Endothelial cell (in vitro differentiated cells): ENCODE measurements around the gene ADAMTSL4. TPM values are rescaled to one million over a fixed set of nuclear protein-coding genes. Genes with fewer than 3 reads are reported as not detected.
"Not testable (repeated sequence)": the region's sequence is repeated elsewhere in the genome, so short reads cannot be mapped to it uniquely, and the experiment has no call there.

ENCODE experiments used
- DNase-seq: peaks from one replicate; pipeline ENCODE4 v3.0.0; 2021; ENCODE audit warnings: low spot score
- H3K27ac Mint-ChIP-seq: one replicate; pipeline ENCODE4 v1.8.0; 2021; ENCODE audit warnings: mixed read lengths, inconsistent platforms; ENCODE audit not compliant: unreplicated experiment
- H3K27me3 Mint-ChIP-seq: one replicate; pipeline ENCODE4 v1.8.0; 2021; ENCODE audit warnings: mild to moderate bottlenecking, moderate library complexity, mixed read lengths, inconsistent platforms; ENCODE audit not compliant: unreplicated experiment
- H3K36me3 Mint-ChIP-seq: one replicate; pipeline ENCODE4 v1.8.0; 2021; ENCODE audit warnings: mild to moderate bottlenecking, low read depth, mixed read lengths, inconsistent platforms; ENCODE audit not compliant: unreplicated experiment
- H3K4me1 Mint-ChIP-seq: one replicate; pipeline ENCODE4 v1.8.0; 2021; ENCODE audit warnings: mild to moderate bottlenecking, mixed read lengths, inconsistent platforms; ENCODE audit not compliant: unreplicated experiment
- H3K4me3 Mint-ChIP-seq: one replicate; pipeline ENCODE4 v1.8.0; 2021; ENCODE audit warnings: mild to moderate bottlenecking, mixed read lengths, inconsistent platforms; ENCODE audit not compliant: unreplicated experiment
- H3K9me3 Mint-ChIP-seq: one replicate; pipeline ENCODE4 v1.8.0; 2021; ENCODE audit warnings: mixed read lengths, inconsistent platforms; ENCODE audit not compliant: unreplicated experiment
- CTCF ChIP-seq: fragments of 200-600 bp; sonication (generic); IDR thresholded peaks from one replicate; pipeline ENCODE4 v1.5.0; 2021; ENCODE audit warnings: antibody characterized with exemption; ENCODE audit not compliant: unreplicated experiment
- total RNA-seq: library from RNA; stranded (reverse); fragmentation: NEBNext Ultra II Directional; extraction: Animal tissue kit (Norgen Biotek cat#: 25700); gene quantifications from one replicate; pipeline ENCODE4 v1.2.1, GENCODE V29; 2021; ENCODE audit not compliant: unreplicated experiment

ADAMTSL4 gene
- total RNA-seq, 1 donor from 2014 or later, result 0.36 TPM

GRCh38 chr1:150564051-150564991, 15.1 kb downstream of the ADAMTSL4 start:
- no peak for TF ChIP-seq CTCF
- no peak for DNase-seq
- peaks cover 4% of the 10 kb centered on the region for H3K36me3 Mint-ChIP-seq
- peak overlapping the region; percentile 49 for H3K4me3 Mint-ChIP-seq
- H3K9me3 Mint-ChIP-seq, result no peaks in the 10 kb centered on the region
- H3K4me1 Mint-ChIP-seq, result peaks cover 66% of the 10 kb centered on the region
- peak overlapping the region; percentile 77 for H3K27ac Mint-ChIP-seq
- peaks cover 14% of the 10 kb centered on the region for H3K27me3 Mint-ChIP-seq

- Mint-ChIP-seq H3K27me3 (peaks cover 20% of the 10 kb centered on the region), H3K4me3 (peak overlapping the region; percentile 59), H3K4me1 (peaks cover 67% of the 10 kb centered on the region), H3K36me3 (peaks cover 12% of the 10 kb centered on the region), H3K27ac (peak overlapping the region; percentile 77)
- DNase-seq, H3K9me3 Mint-ChIP-seq: not testable (repeated sequence)
Measured at GRCh38 chr1:150565240-150565991, 16.2 kb downstream of the ADAMTSL4 start.

DNA sequence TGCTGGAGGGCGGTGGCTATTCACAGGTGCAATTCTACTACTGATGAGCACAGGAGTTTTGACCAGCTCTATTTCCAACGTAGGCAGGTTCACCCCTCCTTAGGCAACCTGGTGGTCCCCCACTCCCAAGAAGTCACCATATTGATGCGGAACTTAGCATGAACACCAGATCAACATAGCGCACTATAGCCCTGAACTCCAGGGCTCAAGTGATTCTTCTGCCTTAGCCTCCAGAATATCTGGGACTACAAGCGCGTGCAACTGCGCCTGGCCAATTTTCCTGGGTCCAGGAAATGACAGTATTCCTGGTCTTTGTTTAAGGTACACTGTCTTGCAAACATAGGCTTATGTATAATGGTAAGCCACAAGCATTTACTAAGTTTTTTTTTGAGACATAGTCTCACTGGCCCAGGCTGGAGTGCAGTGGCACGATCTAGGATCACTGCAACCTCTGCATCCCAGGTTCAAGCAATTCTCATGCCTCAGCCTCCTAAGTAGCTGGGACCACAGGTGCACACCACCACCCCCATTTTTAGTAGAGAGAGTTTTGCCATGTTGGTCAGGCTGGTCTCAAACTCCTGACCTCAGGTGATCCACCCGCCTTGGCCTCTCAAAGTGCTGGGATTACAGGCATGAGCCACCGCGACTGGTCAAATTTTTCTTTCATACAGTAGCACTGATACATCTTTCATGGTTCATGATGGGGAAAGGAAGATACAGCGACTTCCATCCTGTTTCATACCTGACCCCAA, 17.6 kb downstream of the ADAMTSL4 start:
- TF ChIP-seq CTCF, result no peak
- Mint-ChIP-seq H3K27ac (peak overlapping the region; percentile 98), H3K9me3 (no peaks in the 10 kb centered on the region), H3K36me3 (peaks cover 12% of the 10 kb centered on the region), H3K4me1 (peaks cover 60% of the 10 kb centered on the region), H3K27me3 (peaks cover 19% of the 10 kb centered on the region), H3K4me3 (peak overlapping the region; percentile 65)
- no peak for DNase-seq

DNA sequence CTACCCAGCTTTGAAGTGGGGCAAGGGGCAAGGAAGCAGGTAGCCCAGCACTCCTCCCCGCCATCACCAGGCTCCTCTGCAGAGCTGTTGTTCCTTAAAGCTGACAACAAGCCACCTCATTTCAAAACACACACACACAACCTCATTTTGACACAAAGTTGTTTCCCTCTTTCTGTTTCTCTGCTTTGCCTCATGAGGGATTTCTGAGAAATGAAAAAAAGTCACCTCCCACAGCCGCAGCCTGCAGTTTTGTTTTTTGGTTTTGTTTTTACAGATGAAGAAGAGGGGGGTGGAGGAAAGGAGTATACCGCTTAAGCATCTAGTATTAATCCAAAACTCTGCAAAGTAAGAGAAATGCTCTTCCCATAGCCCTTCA, 18.1 kb downstream of the ADAMTSL4 start:
- peaks cover 57% of the 10 kb centered on the region for H3K4me1 Mint-ChIP-seq
- H3K9me3 Mint-ChIP-seq, result no peaks in the 10 kb centered on the region
- DNase-seq, result no peak
- H3K36me3 Mint-ChIP-seq, result peaks cover 12% of the 10 kb centered on the region
- peaks cover 17% of the 10 kb centered on the region for H3K27me3 Mint-ChIP-seq
- peak overlapping the region; percentile 65 for H3K4me3 Mint-ChIP-seq
- TF ChIP-seq CTCF, result no peak
- H3K27ac Mint-ChIP-seq, result peak overlapping the region; percentile 98
